Hematopoietic multipotent progenitor cell (in vitro differentiated cells): Measurements from ENCODE around the gene AMMECR1. TPM values are rescaled to one million over a fixed set of nuclear protein-coding genes. Genes with fewer than 3 reads are reported as not detected.
"Not testable (repeated sequence)": the region's sequence is repeated elsewhere in the genome, so short reads cannot be mapped to it uniquely, and the experiment has no call there.

Experiments
- DNase-seq, 3 donors: peaks; one replicate each; pipeline ENCODE4 v3.0.0-alpha.2; 2011 to 2015; ENCODE audit warnings: low read depth in 2 of 3, low spot score in 2 of 3
- total RNA-seq: library from RNA; depleted of rRNA; stranded (reverse); fragments of >200 nt; gene quantifications from one replicate; pipeline ENCODE4 v1.2.3, GENCODE V29; 2012

The AMMECR1 gene
- total RNA-seq, 1 donor, result 5.9 TPM

GRCh38 chrX:110259117-110259516 is 58.8 kb downstream of the AMMECR1 start:
- DNase-seq, result no peak

GRCh38 chrX:110258552-110258951 is 59.3 kb downstream of the AMMECR1 start:
- DNase-seq, result no peak

- no peak for DNase-seq
Observed at GRCh38 chrX:110257889-110258288, 60.0 kb downstream of the AMMECR1 start.

- no peak for DNase-seq
Observed at GRCh38 chrX:110252711-110253110, 65.2 kb downstream of the AMMECR1 start.

- DNase-seq, result no peak
Observed at GRCh38 chrX:110251961-110252360, 65.9 kb downstream of the AMMECR1 start.

GRCh38 chrX:110251526-110251925 is 66.4 kb downstream of the AMMECR1 start:
- no peak for DNase-seq

GRCh38 chrX:110250847-110251246 is 67.0 kb downstream of the AMMECR1 start:
- no peak for DNase-seq

GRCh38 chrX:110248578-110248977 is 69.3 kb downstream of the AMMECR1 start:
- no peak for DNase-seq

GRCh38 chrX:110245011-110245410 is 72.9 kb downstream of the AMMECR1 start:
- DNase-seq, result no peak

GRCh38 chrX:110242371-110242770 is 75.5 kb downstream of the AMMECR1 start:
- no peak for DNase-seq

GRCh38 chrX:110241816-110242215 is 76.1 kb downstream of the AMMECR1 start:
- no peak for DNase-seq

- DNase-seq, result peak in 1 of 3 donors; percentile 10
Observed at GRCh38 chrX:110238259-110238658, 79.6 kb downstream of the AMMECR1 start.

GRCh38 chrX:110231485-110231884 is 86.4 kb downstream of the AMMECR1 start:
- DNase-seq, result not testable (repeated sequence)

- DNase-seq, result peak in 1 of 3 donors; percentile 22
Observed at GRCh38 chrX:110229497-110230111, 88.3 kb downstream of the AMMECR1 start.

GRCh38 chrX:110228453-110228852 is 89.4 kb downstream of the AMMECR1 start:
- DNase-seq, result no peak

GRCh38 chrX:110226931-110227330 is 91.0 kb downstream of the AMMECR1 start:
- DNase-seq, result no peak

GRCh38 chrX:110224926-110225617 is 92.8 kb downstream of the AMMECR1 start:
- DNase-seq, result no peak

GRCh38 chrX:110222497-110223257 is 95.2 kb downstream of the AMMECR1 start:
- no peak for DNase-seq

GRCh38 chrX:110219920-110220319 is 98.0 kb downstream of the AMMECR1 start:
- no peak for DNase-seq

GRCh38 chrX:110218591-110218990 is 99.3 kb downstream of the AMMECR1 start:
- DNase-seq, result no peak

- no peak for DNase-seq
Observed at GRCh38 chrX:110216027-110216426, 101.9 kb downstream of the AMMECR1 start.

- no peak for DNase-seq
Observed at GRCh38 chrX:110215411-110215810, 102.5 kb downstream of the AMMECR1 start.
